OCI-LY7 (cell line): ENCODE data around the gene KIAA0513. TPM values are rescaled to one million over a fixed set of nuclear protein-coding genes. Genes with fewer than 3 reads are reported as not detected.
A peak's percentile ranks its signal among the peaks of the same experiment; 100 is the strongest.

Experiments
- BruUV-seq: library from RNA; stranded (reverse); fragments of 400-500 nt; replicated peaks from 2 replicates; lab custom pipeline; 2021; lab: Mats Ljungman, UMichigan
- CTCF ChIA-PET: fragments of 300-600 bp; sonication (Branson Sonifier 250); formaldehyde crosslinking; loops from one replicate; lab custom pipeline; 2022; ENCODE audit warnings: antibody characterized with exemption; ENCODE audit not compliant: unreplicated experiment; lab: Charles Lee
- POLR2A ChIA-PET: fragments of 300-600 bp; sonication (Branson Sonifier 250); formaldehyde crosslinking; loops from one replicate; lab custom pipeline; 2022; ENCODE audit warnings: antibody characterized with exemption; lab: Charles Lee
- DNase-seq: peaks from one replicate; pipeline ENCODE4 v3.0.0-alpha.2; 2015; ENCODE audit warnings: low spot score
- H2AFZ ChIP-seq: fragments of 200-600 bp; sonication (generic), shearing (Covaris generic); 2 replicates; pipeline ENCODE4 v1.6.1; 2014; ENCODE audit warnings: mild to moderate bottlenecking, antibody characterized with exemption, low read length, moderate library complexity
- H3K27ac ChIP-seq: fragments of 200-600 bp; sonication (generic); 2 replicates; pipeline ENCODE4 v1.5.1; 2014; ENCODE audit warnings: mixed run types, low read depth, mild to moderate bottlenecking, moderate library complexity, low read length, inconsistent platforms; ENCODE audit not compliant: poor library complexity, severe bottlenecking
- H3K36me3 ChIP-seq: fragments of 200-600 bp; sonication (generic); 2 replicates; pipeline ENCODE4 v1.6.1; 2014; ENCODE audit warnings: mild to moderate bottlenecking, antibody characterized with exemption, low read length, moderate library complexity, mixed read lengths; ENCODE audit not compliant: insufficient read depth
- H3K4me1 ChIP-seq: fragments of 200-600 bp; sonication (generic); 2 replicates; pipeline ENCODE4 v1.5.1; 2014; ENCODE audit warnings: mild to moderate bottlenecking, low read length; ENCODE audit not compliant: insufficient read depth, poor library complexity, severe bottlenecking
- H3K4me2 ChIP-seq: fragments of 200-600 bp; sonication (generic); 2 replicates; pipeline ENCODE4 v1.6.1; 2014; ENCODE audit warnings: mild to moderate bottlenecking, low read length
- H3K4me3 ChIP-seq: fragments of 200-600 bp; sonication (generic); 2 replicates; pipeline ENCODE4 v1.5.1; 2014; ENCODE audit warnings: mild to moderate bottlenecking, low read depth, low read length; ENCODE audit not compliant: poor library complexity, severe bottlenecking
- H3K79me2 ChIP-seq: fragments of 200-600 bp; sonication (generic); 2 replicates; pipeline ENCODE4 v1.6.1; 2016; ENCODE audit warnings: low read depth, mild to moderate bottlenecking, low read length, moderate library complexity, mixed read lengths; ENCODE audit not compliant: insufficient read depth
- H3K9me2 ChIP-seq: fragments of 200-600 bp; sonication (generic); 2 replicates; pipeline ENCODE4 v1.6.1; 2016; ENCODE audit warnings: mild to moderate bottlenecking, low read length, mixed read lengths; ENCODE audit not compliant: insufficient read depth
- H3K9me3 ChIP-seq: fragments of 200-600 bp; sonication (generic); 2 replicates; pipeline ENCODE4 v1.6.1; 2014; ENCODE audit warnings: mild to moderate bottlenecking, mixed run types, low read length, mixed read lengths
- H4K20me1 ChIP-seq: fragments of 200-600 bp; sonication (generic); 2 replicates; pipeline ENCODE4 v1.6.1; 2014; ENCODE audit warnings: mild to moderate bottlenecking, antibody characterized with exemption, low read length, moderate library complexity, mixed read lengths; ENCODE audit not compliant: insufficient read depth
- CTCF ChIP-seq: fragments of 200-600 bp; sonication (generic); conservative IDR thresholded peaks from 2 replicates; pipeline ENCODE4 v1.5.1; 2014; ENCODE audit warnings: mild to moderate bottlenecking, antibody characterized with exemption, low read length, moderate library complexity, mixed read lengths
- EZH2phosphoT487 ChIP-seq: fragments of 200-600 bp; sonication (generic); IDR thresholded peaks from 2 replicates; pipeline ENCODE4 v1.6.1; 2018; ENCODE audit warnings: low read depth, borderline replicate concordance, mild to moderate bottlenecking, mixed run types, antibody characterized with exemption, low read length, moderate library complexity, mixed read lengths
- intact Hi-C: fragments of 100-400 bp; cut with micrococcal nuclease; formaldehyde crosslinking; loops from one replicate; pipeline ENCODE4 v1.10.0; 2022; ENCODE audit not compliant: unreplicated experiment
- total RNA-seq, 2 experiments: library from RNA; depleted of rRNA in 1 of 2; stranded (reverse); fragments of >200 nt in 1 of 2; shearing (Covaris generic) in 1 of 2; gene quantifications; 2 replicates each; pipeline ENCODE4 v1.2.3, GENCODE V29; 2014 to 2022

KIAA0513 gene
- total RNA-seq, 2 experiments from 2014 or later, result 0.88 to 4.8 TPM

GRCh38 chr16:85085721-85086120 lies 58.1 kb downstream of the KIAA0513 start:
- ChIA-PET CTCF (interaction anchor here (0.6 kb wide), 1 partner anchor 109 kb away, joined by 3 read pairs; no protein-coding TSS in a partner anchor), POLR2A (interaction anchor here (1.1 kb wide), 1 partner anchor 75 kb away, joined by 4 read pairs; no protein-coding TSS in a partner anchor)
- no peak for DNase-seq
- intact Hi-C loops, result loop anchor here (1.0 to 5.0 kb wide), 2 partner anchors 58 to 73 kb away; partner anchors contain the start of genes KIAA0513 and ZDHHC7
- BruUV-seq, result no TSS peak
- no peak overlapping the region for H2AFZ ChIP-seq
- H3K9me2 ChIP-seq, result no peaks in the 10 kb centered on the region
- H4K20me1 ChIP-seq, result no peaks in the 10 kb centered on the region
- no peaks in the 10 kb centered on the region for H3K79me2 ChIP-seq
- no peaks in the 10 kb centered on the region for H3K36me3 ChIP-seq
- peaks cover 40% of the 10 kb centered on the region for H3K4me1 ChIP-seq
- H3K4me3 ChIP-seq, result no peak overlapping the region
- H3K27ac ChIP-seq, result no peak overlapping the region
- TF ChIP-seq CTCF (no peak), EZH2phosphoT487 (no peak)
- no peaks in the 10 kb centered on the region for H3K9me3 ChIP-seq
- no peak overlapping the region for H3K4me2 ChIP-seq

- BruUV-seq, result no TSS peak
- Histone ChIP-seq H2AFZ (peak overlapping the region; percentile 80), H3K27ac (no peak overlapping the region), H3K79me2 (no peaks in the 10 kb centered on the region), H3K9me2 (no peaks in the 10 kb centered on the region), H3K4me1 (peaks cover 49% of the 10 kb centered on the region), H3K9me3 (no peaks in the 10 kb centered on the region), H3K4me3 (no peak overlapping the region), H4K20me1 (no peaks in the 10 kb centered on the region), H3K4me2 (peak overlapping the region; percentile 28; the same call in 1 of the 2 replicates), H3K36me3 (no peaks in the 10 kb centered on the region)
- POLR2A ChIA-PET, result interaction anchor here (0.6 to 1.1 kb wide), 2 partner anchors 66 to 76 kb away, joined by 4 to 5 read pairs; no protein-coding TSS in a partner anchor
- CTCF ChIA-PET, result interaction anchor here (0.9 to 1.4 kb wide), 2 partner anchors 18 to 117 kb away, joined by 3 to 6 read pairs; no protein-coding TSS in a partner anchor
- peak; percentile 76 for DNase-seq
- intact Hi-C loops, result loop anchor here (1.0 to 5.0 kb wide), 2 partner anchors 59 to 74 kb away; partner anchors contain the start of genes KIAA0513 and ZDHHC7
- TF ChIP-seq CTCF (peak; percentile 78), EZH2phosphoT487 (no peak)
Observed at GRCh38 chr16:85086347-85087291, 59.0 kb downstream of the KIAA0513 start.
